ENCODE data around the gene HDAC9. TPM values are rescaled to one million over a fixed set of nuclear protein-coding genes. Genes with fewer than 3 reads are reported as not detected.

HDAC9 gene
- total RNA-seq (2022; extraction: Qiagen RNA extraction; ENCODE audit: low read depth): 0.11 to 0.51 TPM (median 0.29 TPM) in 5 replicates

GRCh38 chr7:18495412-18496340 is at the start of gene HDAC9:
TSS of gene HDAC9 (plus strand) at chr7:18495749. CDS start at chr7:18496303, 554 bp downstream.

All from A549 treated with DMSO at 1 μM for 4 hours (cell line).